OCI-LY3 (cell line): ENCODE data around the gene DNPEP.

Source experiments
- CTCF ChIP-seq: fragments of 200-600, 300-600 bp; sonication (generic); IDR thresholded peaks from 2 replicates; pipeline ENCODE4 v1.5.1; 2014; ENCODE audit warnings: antibody characterized with exemption, low read length, low read depth
- EZH2phosphoT487 ChIP-seq: fragments of 200-600 bp; shearing (Covaris generic); IDR thresholded peaks from 2 replicates; pipeline ENCODE4 v1.6.1; 2018; ENCODE audit warnings: antibody characterized with exemption, mixed run types, low read depth

- no peak for TF ChIP-seq CTCF
- TF ChIP-seq EZH2phosphoT487: no peak
Observed at GRCh38 chr2:219414857-219415256, 27.1 kb upstream of the DNPEP start.
